ENCODE measurements around the gene CDAN1.
"Not testable (repeated sequence)": the region's sequence is repeated elsewhere in the genome, so short reads cannot be mapped to it uniquely, and the experiment has no call there.

The CDAN1 gene

GRCh38 chr15:42687740-42688139 lies 49.2 kb downstream of the CDAN1 start:
- Histone ChIP-seq H3K36me3 (ENCODE audit: insufficient read depth, low read length) (peaks cover 65% of the 10 kb centered on the region; the same call in 1 of the 2 replicates), H3K27me3 (ENCODE audit: insufficient read depth, low read length, poor library complexity, severe bottlenecking) (no peaks in the 10 kb centered on the region), H3K9me3 (ENCODE audit: insufficient read depth, low read depth, low read length) (no peaks in the 10 kb centered on the region), H3K9me2 (replicated peaks; ENCODE audit: low read depth, low read length) (no peaks in the 10 kb centered on the region), H3K4me1 (ENCODE audit: insufficient read depth, low read length, poor library complexity, severe bottlenecking) (peaks cover 12% of the 10 kb centered on the region), H3K79me2 (ENCODE audit: insufficient read depth, low read length) (no peaks in the 10 kb centered on the region), H4K20me1 (ENCODE audit: insufficient read depth, low read length, poor library complexity, severe bottlenecking) (no peaks in the 10 kb centered on the region), H3K4me2 (ENCODE audit: low read depth, low read length, poor library complexity, severe bottlenecking) (no peak overlapping the region), H3K4me3 (ENCODE audit: low read length, poor library complexity, severe bottlenecking) (no peak overlapping the region), H3F3A (ENCODE audit: low read depth) (no peaks in the 10 kb centered on the region), H2AFZ (ENCODE audit: low read length) (no peak overlapping the region), H3K9ac (ENCODE audit: low read depth, low read length, poor library complexity, severe bottlenecking) (no peak overlapping the region)
- TF ChIP-seq EZH2phosphoT487 (IDR thresholded peaks at IDR 0.05; ENCODE audit: borderline replicate concordance) (no peak), CTCF (conservative IDR thresholded peaks at IDR 0.05; ENCODE audit: low read length) (no peak)

DNA sequence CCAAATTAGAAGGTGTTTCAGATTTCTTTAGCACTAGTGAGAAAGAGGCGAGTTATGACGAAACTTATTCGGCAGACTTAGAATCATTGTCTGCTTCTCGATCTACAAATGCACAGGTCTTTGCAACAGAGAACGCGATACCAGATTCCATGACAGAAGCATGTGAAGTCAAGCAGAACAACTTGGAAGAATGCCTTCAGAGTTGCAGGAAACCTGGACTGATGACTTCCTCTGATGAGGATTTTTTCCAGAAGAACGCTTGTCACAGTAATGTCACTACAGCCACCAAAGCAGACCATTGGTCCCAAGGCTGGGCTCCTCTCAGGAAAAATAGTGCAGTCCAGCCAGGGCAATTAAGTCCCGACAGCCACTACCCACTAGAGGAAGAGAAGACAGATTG lies 50.6 kb downstream of the CDAN1 start:
- H3K9ac ChIP-seq (ENCODE audit: low read depth, low read length, poor library complexity, severe bottlenecking), result no peak overlapping the region
- no peaks in the 10 kb centered on the region for H3K9me3 ChIP-seq (ENCODE audit: insufficient read depth, low read depth, low read length)
- H3K79me2 ChIP-seq (ENCODE audit: insufficient read depth, low read length), result no peaks in the 10 kb centered on the region
- H3K36me3 ChIP-seq (ENCODE audit: insufficient read depth, low read length), result peaks cover 68% of the 10 kb centered on the region
- H3F3A ChIP-seq (ENCODE audit: low read depth), result no peaks in the 10 kb centered on the region
- no peaks in the 10 kb centered on the region for H3K9me2 ChIP-seq (replicated peaks; ENCODE audit: low read depth, low read length)
- no peak overlapping the region for H3K4me2 ChIP-seq (ENCODE audit: low read depth, low read length, poor library complexity, severe bottlenecking)
- no peak for TF ChIP-seq CTCF (conservative IDR thresholded peaks at IDR 0.05; ENCODE audit: low read length)
- TF ChIP-seq EZH2phosphoT487 (IDR thresholded peaks at IDR 0.05; ENCODE audit: borderline replicate concordance), result no peak
- H4K20me1 ChIP-seq (ENCODE audit: insufficient read depth, low read length, poor library complexity, severe bottlenecking), result no peaks in the 10 kb centered on the region
- no peak overlapping the region for H3K4me3 ChIP-seq (ENCODE audit: low read length, poor library complexity, severe bottlenecking)
- no peak overlapping the region for H2AFZ ChIP-seq (ENCODE audit: low read length)
- H3K27me3 ChIP-seq (ENCODE audit: insufficient read depth, low read length, poor library complexity, severe bottlenecking), result no peaks in the 10 kb centered on the region
- H3K4me1 ChIP-seq (ENCODE audit: insufficient read depth, low read length, poor library complexity, severe bottlenecking), result peaks cover 9% of the 10 kb centered on the region

DNA sequence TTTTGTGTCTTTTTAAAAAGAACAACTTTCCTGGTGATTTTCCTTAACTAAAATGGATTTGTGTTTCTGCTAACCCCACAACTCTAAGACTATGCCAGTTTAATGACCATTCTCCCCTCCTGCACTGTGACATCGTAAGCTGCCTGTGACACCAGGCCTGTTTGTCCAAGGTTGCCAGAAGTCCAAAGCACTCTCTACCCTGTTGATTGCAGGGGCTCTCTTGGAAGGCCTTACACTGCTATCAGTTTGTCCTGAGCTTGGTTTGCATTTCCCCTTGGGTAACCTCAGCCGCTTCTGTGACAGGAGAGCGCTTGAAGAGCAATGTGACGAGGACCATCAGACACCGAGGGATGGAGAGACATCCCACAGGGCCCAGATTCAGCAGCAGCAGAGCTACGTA lies 55.8 kb downstream of the CDAN1 start:
- Histone ChIP-seq H3K27me3 (ENCODE audit: insufficient read depth, low read length, poor library complexity, severe bottlenecking) (no peaks in the 10 kb centered on the region), H2AFZ (ENCODE audit: low read length) (no peak overlapping the region), H3K9me2 (replicated peaks; ENCODE audit: low read depth, low read length) (no peaks in the 10 kb centered on the region), H3K9me3 (ENCODE audit: insufficient read depth, low read depth, low read length) (no peaks in the 10 kb centered on the region), H3K9ac (ENCODE audit: low read depth, low read length, poor library complexity, severe bottlenecking) (no peak overlapping the region), H3K36me3 (ENCODE audit: insufficient read depth, low read length) (peaks cover 91% of the 10 kb centered on the region), H3K4me1 (ENCODE audit: insufficient read depth, low read length, poor library complexity, severe bottlenecking) (no peaks in the 10 kb centered on the region), H3K79me2 (ENCODE audit: insufficient read depth, low read length) (no peaks in the 10 kb centered on the region), H3K4me3 (ENCODE audit: low read length, poor library complexity, severe bottlenecking) (no peak overlapping the region), H4K20me1 (ENCODE audit: insufficient read depth, low read length, poor library complexity, severe bottlenecking) (no peaks in the 10 kb centered on the region), H3F3A (ENCODE audit: low read depth) (no peaks in the 10 kb centered on the region), H3K4me2 (ENCODE audit: low read depth, low read length, poor library complexity, severe bottlenecking) (no peak overlapping the region)
- TF ChIP-seq CTCF (conservative IDR thresholded peaks at IDR 0.05; ENCODE audit: low read length) (no peak), EZH2phosphoT487 (IDR thresholded peaks at IDR 0.05; ENCODE audit: borderline replicate concordance) (no peak)

DNA sequence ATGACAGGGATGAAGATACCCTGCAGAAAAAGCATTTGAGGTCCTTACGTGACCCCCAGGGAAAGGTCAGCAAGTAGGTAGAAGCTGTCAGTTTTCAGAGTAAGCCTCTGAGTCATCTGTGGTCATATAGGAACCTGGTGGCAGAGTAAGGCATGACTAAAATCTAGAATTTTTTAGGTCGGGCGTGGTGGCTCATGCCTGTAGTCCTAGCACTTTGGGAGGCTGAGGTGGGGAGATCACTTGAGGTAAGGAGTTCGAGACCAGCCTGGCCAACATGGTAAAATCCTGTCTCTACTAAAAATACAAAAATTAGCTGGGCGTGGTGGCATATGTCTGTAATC lies 56.8 kb downstream of the CDAN1 start:
- not testable (repeated sequence) for H3K79me2 ChIP-seq (ENCODE audit: insufficient read depth, low read length); H4K20me1 ChIP-seq (ENCODE audit: insufficient read depth, low read length, poor library complexity, severe bottlenecking); H3K9ac ChIP-seq (ENCODE audit: low read depth, low read length, poor library complexity, severe bottlenecking); H3F3A ChIP-seq (ENCODE audit: low read depth); H3K4me3 ChIP-seq (ENCODE audit: low read length, poor library complexity, severe bottlenecking); H2AFZ ChIP-seq (ENCODE audit: low read length); H3K4me1 ChIP-seq (ENCODE audit: insufficient read depth, low read length, poor library complexity, severe bottlenecking); H3K9me2 ChIP-seq (replicated peaks; ENCODE audit: low read depth, low read length); H3K9me3 ChIP-seq (ENCODE audit: insufficient read depth, low read depth, low read length); H3K4me2 ChIP-seq (ENCODE audit: low read depth, low read length, poor library complexity, severe bottlenecking); H3K27me3 ChIP-seq (ENCODE audit: insufficient read depth, low read length, poor library complexity, severe bottlenecking)
- H3K36me3 ChIP-seq (ENCODE audit: insufficient read depth, low read length), result peaks cover 91% of the 10 kb centered on the region
